GM18498 (cell line): ENCODE data around the gene DIP2A.
A peak's percentile ranks its signal among the peaks of the same experiment; 100 is the strongest.

Source experiments
- ATAC-seq: cut with Tn5 transposase; IDR thresholded peaks from one replicate; pipeline ENCODE4 v1.9.1; 2021; ENCODE audit warnings: mild to moderate bottlenecking, moderate library complexity; ENCODE audit not compliant: unreplicated experiment

Gene DIP2A

DNA sequence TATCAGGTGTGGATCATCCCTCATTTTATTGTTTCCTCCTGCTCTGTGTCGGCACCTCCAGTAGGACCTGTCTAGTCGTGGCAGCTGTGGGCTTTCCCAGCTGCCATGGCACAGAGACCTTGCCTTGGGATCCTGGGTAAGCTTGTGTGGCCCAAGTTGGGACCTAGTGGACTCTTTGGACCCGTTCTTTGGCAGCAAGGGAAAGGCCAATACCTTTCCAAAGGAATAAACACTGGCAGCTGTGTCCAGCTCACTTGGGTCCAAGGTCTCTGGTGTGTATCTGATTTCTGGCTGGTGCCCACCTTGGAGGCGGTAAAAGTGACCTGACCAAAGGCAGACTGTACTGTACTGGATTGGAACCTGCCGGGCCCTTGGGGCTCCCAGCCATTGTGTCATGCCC, 21.8 kb downstream of the DIP2A start:
- no peak for ATAC-seq

DNA sequence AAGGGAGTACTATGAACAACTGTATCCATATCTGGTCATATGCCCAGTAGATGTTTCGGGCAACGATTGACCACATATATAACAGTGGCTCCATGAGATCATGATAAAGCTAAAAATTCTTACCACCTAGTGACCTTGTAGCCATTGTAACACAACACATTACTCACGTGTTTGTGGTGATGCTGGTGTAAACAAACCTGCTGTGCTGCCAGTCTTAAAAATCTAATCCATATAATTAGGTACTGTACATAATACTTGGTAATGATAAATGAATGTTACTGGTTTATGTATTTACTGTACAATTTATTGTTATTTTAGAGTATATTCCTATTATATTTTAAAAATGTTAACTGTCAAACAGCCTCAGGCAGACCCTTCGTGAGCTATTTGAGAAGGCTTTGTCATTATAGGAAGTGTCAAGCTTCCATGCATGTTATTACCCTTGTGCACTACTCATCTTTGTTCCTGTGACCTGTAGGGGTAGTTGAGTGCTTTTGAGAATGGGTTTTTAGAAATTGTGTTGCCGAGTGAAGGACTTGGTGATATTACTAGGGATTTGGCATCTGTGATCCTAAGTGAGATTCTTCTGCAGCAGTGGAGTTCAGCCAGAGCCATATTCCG, 23.6 kb downstream of the DIP2A start:
- no peak for ATAC-seq

DNA sequence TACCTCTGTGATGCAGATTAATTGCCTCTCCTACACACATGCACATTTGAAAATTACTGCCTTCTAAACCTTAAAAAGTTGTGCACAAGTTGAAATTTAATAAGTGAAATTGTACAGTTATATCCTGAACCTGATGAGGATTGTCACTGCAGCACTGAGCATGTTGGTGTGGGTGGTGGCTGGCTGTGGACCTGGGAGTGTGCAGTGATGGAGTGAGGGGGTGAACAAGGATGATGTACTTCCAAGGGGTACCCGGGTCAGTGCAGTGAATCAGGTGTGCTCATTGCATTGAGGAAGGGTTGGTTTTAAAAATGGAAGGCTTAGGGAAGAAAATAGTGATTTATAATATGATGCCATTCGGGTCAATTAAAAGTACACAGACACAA, 24.1 kb downstream of the DIP2A start:
- ATAC-seq, result no peak

DNA sequence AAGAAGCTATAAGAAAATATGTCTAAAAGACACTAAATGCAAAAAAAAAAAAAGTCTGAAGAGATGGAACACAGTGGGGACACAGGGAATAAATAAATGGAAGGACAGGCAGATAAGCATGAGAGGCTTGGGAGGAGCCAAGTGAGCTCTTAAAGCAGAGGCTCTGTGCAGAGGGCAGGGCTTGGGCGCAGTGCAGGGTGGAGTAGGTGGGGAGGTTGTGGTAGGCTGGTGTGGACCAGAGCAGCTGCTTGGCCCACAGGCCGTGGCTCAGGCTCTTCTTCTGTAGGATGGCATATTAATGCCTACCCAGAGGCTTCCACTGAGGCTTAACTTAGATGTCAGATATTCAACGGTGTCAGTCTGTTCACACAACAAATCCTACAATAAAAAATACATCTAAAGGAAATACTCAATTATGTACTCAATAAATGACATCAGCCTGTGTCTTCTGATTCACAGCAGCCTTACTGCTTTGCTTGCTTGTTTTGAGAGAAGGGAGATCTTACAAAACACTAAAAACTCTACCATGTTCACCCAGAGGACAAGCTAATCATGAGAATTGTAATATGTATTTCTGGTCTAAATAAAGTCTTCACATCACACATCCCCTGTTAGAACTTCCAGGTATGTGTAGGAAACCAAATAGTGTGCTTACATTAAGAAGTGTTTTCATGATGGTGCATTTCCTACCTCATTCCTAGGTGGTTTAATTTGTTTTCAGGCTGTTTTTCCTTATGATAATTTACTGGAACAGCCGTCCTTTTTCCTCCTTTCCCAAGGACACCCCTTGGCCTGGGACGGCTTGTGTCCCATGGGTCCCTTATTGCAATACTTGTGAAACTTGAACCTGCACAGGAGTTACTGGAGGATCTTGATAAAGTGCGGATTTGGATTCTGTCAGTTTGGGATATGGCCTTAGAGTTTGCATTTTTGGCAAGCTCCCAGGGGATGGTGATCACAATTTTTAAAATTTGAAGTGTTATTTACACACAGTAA, 24.9 kb downstream of the DIP2A start:
- no peak for ATAC-seq

DNA sequence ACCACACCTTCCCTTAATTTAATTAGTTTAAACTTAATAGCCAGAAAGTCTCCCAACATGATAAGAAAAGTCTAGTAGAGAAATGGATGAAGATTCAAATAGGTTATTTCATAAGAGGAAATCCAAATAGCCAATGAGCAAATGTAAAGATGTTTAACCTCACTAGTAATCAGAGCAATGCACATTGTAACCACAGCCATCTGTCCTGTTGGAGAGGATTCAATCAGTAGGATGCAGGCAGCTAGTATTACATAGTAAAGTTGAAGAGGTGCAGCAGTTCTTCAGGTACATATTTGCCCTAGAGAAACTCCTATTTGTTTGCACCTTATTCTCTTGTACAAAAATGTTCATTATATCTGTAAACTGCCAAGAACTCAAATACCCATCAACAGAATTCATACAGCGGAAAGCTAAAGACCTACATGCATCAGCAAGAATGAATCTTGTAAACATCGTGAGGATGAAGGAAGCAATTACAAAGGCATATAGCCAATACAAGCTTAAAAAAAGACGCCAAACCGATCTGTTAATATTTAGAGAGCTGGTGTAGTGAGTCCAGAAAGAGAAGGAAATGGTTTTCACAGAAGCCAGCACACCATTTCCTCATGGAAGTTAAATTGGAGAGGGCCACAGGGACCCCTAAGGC, 27.9 kb downstream of the DIP2A start:
- no peak for ATAC-seq

DNA sequence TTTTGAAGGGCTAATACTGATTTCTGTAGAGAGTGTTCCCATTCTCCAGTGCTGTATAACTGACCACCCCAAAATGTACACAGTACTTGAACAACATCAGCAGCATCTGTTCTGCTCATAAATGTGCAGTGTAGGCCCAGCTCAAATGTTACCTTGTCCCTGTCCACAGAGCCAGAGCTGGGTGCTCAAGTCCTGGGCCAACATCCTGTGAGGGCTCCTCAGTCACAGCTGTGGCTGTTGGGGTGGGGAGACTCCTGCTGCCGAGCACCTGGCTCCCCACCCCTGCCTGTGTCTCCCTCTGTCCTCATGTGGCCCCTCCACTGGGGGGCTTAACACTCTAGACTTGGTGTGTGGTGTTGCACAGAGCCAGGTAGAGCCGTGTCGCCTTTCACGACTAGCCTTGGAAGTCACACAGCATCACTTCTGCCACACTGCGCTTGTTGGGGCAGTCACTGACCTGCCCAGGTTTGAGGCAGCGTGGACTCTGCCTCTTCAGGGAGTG, 30.5 kb downstream of the DIP2A start:
- no peak for ATAC-seq

DNA sequence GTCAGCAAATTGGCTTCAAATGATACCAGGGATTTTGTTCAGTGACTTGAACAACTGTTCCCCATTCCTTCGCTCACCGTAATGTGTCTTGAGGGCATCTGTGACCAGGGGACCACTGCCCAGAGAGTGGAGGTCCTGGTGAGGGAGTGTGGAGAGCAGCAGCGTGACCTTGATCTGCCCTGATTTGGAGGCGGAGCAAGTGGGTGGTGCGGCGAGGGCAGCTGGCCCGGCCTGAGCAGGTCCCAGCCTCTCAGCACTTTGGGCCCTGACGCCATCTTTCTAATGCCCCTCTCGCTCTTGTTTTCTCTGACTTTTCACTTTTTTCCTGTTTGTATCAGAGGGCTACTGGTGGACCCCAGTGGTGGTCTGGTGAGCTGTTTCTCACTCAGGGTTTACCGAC, 31.1 kb downstream of the DIP2A start:
- ATAC-seq, result no peak

DNA sequence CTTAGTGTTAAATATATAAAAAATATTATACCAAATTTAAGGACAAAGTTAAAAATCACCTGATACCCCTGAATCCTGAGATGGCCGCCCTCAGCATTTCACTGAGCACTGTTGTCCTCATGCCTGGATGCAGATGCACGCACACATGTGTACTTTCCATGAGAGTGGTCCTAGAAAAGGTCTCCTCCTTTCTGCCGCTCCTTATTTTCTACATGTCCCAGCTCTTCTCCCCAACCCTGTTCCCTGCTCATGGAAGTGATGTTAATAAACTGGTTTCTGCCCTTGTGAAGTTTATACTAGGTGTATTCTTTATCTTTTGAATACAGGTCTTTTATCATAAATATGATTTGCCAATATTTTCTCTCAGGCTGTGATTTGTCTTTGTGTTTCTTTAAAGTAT, 32.9 kb downstream of the DIP2A start:
- ATAC-seq, result no peak

DNA sequence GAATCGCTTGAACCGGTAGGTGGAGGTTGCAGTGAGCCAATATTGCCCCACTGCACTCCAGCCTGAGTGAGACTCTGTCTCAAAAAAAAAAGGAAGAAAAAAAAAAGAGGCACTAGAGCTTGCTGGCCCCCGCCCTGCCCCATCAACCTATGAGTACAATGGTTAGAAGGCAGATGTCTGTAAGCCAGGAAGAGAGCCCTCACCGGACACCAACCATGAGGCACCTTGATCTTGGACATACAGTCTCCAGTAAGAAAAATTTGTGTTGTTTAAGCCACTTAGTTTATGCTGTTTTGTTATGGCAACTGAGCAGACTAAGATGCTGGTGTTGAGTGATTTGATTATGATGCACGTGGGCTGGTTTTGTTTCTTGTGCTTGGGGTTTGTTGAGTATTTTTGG, 34.2 kb downstream of the DIP2A start:
- no peak for ATAC-seq

DNA sequence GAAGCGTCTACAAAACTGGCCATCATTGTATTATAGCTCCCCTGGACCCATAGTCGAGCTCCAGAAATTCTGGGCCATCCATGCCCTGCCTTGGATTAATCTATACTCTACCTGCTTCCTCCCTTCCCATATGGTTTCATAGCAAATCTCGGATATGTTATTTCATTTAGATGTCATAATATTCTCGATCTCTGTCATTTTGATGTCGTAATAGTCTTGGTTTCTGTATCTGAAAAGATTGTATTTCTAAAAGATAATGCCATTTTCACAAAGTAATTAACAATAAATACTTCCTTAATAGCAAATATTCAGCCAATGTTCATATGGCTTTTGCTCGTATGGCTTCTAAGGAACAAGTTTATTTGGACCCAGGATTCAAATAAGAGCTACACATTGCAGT, 35.1 kb downstream of the DIP2A start:
- no peak for ATAC-seq

DNA sequence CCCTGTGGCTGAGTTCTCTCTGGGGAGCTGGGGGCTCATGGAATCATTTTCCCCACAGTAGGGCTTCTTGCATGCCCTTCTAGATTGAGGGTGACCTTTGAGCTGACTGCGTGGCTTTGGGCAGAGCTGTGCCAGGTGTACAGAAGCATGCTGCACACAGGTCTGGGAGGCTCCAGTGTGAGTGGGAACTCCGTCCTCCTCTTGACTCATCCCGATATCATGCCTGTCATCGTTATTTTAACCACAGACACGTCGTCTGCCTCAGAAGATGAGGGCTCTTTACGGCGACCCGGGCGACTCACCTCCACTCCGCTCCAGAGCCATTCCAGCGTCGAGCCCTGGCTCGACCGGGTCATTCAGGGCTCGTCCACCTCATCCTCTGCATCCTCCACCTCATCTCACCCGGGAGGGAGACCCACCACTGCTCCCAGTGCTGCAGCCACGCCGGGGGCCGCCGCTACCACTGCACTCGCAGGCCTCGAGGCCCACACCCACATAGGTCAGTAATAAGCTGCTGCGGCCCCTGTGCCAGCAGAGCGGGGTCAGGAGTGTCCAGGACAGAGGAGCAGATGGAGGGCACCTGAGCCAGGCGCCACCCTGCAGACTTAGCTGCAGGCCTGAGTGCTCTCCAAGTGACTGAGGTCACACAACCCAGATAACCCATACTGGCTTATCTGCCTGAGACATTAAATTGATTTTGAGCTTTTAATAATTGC, 39.8 kb downstream of the DIP2A start:
- ATAC-seq, result no peak

DNA sequence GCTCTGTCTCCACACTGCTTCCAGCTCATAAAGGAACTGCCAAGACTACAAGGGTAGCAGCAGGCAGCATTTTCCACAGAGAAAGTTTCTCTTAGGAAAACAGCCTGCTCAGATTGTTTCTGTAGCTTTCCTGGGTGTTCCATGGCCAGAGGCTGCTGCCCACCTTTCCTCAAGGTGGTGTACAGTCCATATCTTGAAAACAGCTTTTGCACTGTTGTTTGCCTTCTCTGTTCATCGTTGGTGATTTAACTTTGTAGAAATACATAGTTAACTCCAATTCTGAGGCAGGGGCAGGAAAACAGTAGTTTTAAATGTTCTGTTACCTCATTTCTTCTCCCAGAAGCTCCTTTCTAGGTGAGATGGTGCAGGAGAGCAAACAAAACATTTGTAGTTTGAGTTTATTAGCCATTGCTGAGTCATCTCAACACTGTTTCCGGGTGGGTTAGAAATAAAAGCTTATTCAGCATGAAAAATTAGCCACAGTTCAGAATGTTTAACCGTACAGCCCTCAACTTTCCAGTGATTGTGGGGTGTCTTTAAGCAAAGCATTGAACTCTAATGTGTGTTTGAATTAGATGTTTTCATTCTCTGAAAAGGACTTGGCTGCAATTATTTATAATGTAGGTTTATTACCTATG, 41.7 kb downstream of the DIP2A start:
- no peak for ATAC-seq

DNA sequence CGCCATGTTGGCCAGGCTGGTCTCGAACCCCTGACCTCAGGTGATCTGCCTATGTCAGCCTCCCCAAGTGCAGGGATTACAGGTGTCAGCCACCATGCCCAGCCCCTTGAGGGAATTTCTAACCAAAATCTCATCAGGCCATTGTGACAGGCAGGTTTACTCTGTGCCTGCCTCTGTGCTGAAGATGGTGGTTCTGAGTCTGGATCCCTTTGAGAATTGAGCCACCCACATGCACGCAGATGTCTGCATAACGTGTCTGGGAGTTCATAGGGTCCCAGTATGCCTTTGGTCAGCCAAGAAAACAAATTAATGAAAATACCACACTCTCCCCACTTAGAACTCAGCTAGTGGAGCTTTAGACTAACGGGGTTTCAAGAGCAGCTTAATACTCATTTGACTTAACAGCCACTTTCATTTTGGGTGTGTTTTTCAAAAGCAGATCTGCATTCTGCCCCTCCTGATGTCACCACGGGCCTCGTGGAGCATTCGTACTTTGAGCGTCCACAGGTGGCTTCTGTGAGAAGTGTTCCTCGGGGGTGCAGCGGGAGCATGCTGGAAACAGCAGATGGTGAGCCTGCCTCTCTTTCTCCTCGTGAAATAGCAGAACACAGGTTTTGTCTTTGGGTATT, 45.3 kb downstream of the DIP2A start:
- peak; percentile 63 for ATAC-seq

DNA sequence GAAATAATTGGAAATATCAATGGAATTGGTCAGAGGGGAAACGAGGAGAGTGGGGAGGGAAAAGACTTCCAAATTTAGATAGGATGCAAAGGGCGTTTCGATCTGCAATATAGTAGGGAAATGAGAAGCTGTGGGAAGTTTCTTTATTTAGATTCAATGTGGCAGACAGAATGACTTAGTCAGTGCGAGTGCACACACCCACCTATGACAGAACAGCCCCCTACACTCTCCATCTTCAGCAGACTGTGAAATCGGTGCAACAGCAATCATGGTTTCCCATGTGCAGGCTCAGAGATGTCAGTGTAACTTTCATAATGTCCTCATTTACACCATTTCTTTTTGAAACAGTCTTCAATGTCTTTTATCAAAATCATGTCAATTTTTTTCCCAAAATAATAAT, 46.0 kb downstream of the DIP2A start:
- ATAC-seq, result peak; percentile 13

DNA sequence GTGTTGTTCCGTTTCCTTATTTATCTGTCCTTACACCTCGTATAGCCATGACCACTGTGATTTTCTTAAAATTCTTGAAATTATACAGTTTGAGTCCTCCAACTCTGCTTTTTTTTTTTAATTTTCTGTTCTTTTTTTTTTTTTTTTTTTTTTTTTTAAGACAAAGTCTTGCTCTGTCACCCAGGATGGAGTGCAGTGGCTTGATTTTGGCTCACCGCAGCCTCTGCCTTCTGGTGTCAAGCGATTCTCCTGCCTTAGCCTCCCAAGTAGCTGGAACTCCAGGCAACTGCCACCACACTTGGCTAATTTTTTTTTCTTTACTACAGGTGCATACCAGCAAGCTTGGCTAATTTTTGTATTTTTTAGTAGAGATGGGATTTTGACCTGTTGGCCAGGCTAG, 48.9 kb downstream of the DIP2A start:
- ATAC-seq, result no peak

DNA sequence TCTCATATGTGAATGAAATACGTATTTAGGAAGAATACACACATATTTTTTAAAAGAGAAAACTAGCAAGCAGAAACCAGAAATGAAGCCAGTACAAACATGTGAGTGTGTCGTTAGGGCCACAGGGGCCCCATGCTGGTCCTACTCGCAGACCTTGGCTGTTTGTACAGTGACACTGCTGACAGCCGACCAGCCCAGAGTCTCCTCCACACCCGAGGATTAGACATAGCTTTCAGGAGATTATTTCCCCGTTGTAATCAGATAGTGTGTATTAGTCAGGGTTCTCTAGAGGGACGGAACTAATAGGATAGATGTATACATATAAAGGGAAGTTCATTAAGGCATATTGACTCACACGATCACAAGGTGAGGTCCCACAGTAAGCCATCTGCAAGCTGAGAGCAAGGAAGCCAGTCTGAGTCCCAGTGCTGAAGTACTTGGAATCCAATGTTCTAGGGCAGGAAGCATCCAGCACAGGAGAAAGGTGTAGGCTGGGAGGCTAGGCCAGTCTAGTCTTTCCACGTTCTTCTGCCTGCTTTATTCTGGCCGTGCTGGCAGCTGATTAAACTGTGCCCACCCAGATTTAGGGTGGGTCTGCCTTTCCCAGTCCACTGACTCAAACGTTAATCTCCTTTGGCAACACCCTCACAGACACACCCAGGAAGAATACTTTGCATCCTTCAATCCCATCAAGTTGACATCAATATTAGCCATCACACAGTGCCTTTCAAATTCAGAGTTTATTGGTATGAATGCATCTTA, 51.2 kb downstream of the DIP2A start:
- ATAC-seq, result no peak

DNA sequence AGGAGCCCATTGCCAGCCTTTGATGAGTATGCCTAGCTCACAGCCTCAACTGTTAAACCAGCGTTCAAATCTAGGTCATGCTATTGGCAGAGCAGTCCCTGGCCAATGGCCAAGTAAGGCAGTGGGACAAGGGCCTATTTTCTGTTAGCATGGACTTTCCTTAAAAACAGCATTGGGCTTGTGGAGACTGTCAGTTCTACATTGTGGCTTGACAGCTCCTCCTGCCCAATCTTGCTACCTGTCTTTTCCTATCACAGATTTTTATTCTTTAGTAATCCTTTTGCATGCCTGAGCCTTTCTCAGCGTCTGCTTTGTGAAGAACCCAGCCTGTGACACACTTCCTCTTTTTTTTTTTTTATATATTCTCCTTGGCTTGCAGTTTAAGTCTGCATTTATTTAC, 56.4 kb downstream of the DIP2A start:
- no peak for ATAC-seq

DNA sequence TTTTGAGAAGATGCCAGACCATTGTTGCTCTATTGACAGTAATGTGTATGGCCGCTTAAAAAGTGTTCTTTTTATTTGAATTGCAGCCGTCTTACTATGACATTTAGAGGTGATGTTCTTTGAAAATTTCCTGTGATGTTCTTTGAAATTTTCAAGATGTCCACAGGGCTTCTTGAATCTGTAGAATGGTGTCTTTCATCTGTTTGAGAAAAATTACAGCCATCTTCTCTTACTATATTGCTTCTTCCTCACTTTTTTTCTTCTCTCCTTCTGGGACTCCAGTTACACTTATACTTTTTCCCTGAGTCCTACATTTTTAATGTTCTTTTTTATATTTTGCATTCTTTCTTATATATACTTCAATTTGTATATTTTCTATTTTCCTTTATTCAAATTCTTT, 57.4 kb downstream of the DIP2A start:
- ATAC-seq, result no peak

DNA sequence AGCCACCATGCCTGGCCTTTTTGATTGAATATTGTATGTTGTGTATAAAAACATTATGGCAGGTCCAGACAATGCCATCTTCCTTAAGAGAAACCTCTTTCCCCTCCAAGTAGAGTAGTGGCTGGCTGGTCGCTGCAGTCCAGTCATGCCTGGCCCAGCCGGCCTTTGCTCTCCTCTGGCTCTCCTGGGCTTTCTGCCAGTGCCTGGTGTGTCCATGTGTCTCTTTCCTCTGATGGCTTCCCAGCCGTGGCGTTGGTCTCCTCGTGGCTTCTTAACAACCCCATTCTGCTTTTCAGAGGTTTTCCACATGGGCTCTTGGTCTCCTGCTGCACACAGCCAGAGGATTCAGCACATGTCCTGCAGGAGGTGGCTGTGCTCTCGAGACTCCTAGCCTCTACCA, 58.7 kb downstream of the DIP2A start:
- no peak for ATAC-seq
